Peyer's patch (tissue), 4 donors: ENCODE measurements around the gene TNFRSF19.

Experiments
- POLR2A ChIP-seq, 2 donors: fragments of 450-650 bp; IDR thresholded peaks; one replicate each; pipeline ENCODE4 v1.5.1; 2017; ENCODE audit warnings: antibody characterized with exemption in 2 of 2, mild to moderate bottlenecking in 2 of 2, moderate library complexity in 2 of 2
- TF ChIP-seq, protein P1 (sequence below), 6 experiments: fragments of 450-650 bp in 4 of 6; fragments of 200-600 bp in 2 of 6; sonication (generic) in 1 of 6; IDR thresholded peaks; one replicate each; pipeline ENCODE4 v1.5.1; 2017 to 2019; ENCODE audit warnings: antibody characterized with exemption in 6 of 6, mild to moderate bottlenecking in 3 of 6, moderate library complexity in 1 of 6

DNA sequence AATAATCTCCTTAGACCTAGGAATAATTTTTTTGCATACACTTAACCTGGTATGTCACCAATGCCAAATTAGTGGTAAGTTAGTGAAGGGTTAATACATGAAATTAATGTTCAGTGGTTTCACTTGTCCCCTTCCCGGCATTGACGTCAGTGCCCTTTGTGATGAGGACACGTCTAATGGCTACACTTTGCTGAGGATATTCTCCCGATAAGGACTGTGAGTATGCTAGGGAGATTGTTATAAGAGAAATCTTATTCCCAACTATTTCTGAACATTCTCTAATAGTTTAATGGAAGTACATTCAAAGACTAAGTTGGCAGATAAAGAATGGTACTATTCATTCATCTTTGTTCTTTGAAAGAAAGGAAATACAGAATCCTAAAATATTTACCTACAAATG lies 102.4 kb downstream of the TNFRSF19 start:
- TF ChIP-seq, protein P1, sequence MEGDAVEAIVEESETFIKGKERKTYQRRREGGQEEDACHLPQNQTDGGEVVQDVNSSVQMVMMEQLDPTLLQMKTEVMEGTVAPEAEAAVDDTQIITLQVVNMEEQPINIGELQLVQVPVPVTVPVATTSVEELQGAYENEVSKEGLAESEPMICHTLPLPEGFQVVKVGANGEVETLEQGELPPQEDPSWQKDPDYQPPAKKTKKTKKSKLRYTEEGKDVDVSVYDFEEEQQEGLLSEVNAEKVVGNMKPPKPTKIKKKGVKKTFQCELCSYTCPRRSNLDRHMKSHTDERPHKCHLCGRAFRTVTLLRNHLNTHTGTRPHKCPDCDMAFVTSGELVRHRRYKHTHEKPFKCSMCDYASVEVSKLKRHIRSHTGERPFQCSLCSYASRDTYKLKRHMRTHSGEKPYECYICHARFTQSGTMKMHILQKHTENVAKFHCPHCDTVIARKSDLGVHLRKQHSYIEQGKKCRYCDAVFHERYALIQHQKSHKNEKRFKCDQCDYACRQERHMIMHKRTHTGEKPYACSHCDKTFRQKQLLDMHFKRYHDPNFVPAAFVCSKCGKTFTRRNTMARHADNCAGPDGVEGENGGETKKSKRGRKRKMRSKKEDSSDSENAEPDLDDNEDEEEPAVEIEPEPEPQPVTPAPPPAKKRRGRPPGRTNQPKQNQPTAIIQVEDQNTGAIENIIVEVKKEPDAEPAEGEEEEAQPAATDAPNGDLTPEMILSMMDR (IDR thresholded peaks at IDR 0.05), result no peak
- TF ChIP-seq POLR2A (IDR thresholded peaks at IDR 0.05), result no peak
